GM06990 (cell line): ENCODE results near the gene CALCOCO1.

Source experiments
- DNase-seq: peaks from one replicate; pipeline ENCODE4 v3.0.0-alpha.2; 2011; ENCODE audit not compliant: insufficient read length; ENCODE audit errors: extremely low read depth
- H3K27me3 ChIP-seq: replicated peaks from 2 replicates; pipeline ENCODE4 v1.6.0; 2011; ENCODE audit warnings: low read length; ENCODE audit not compliant: control insufficient read depth, insufficient read depth
- H3K36me3 ChIP-seq: 2 replicates; pipeline ENCODE4 v1.5.1; 2011; ENCODE audit warnings: low read length; ENCODE audit not compliant: control insufficient read depth, insufficient read depth
- H3K4me3 ChIP-seq: replicated peaks from 2 replicates; pipeline ENCODE4 v1.5.1; 2011; ENCODE audit warnings: low read depth, mild to moderate bottlenecking, control low read depth, low read length
- CTCF ChIP-seq: IDR thresholded peaks from 2 replicates; pipeline ENCODE4 v1.5.1; 2011; ENCODE audit warnings: low read length, control low read depth, mild to moderate bottlenecking, inconsistent platforms; ENCODE audit not compliant: insufficient read depth, poor library complexity, severe bottlenecking

Gene CALCOCO1

GRCh38 chr12:53675701-53676607 is 51.3 kb downstream of the CALCOCO1 start, which contains the start of gene ATP5MC2:
Gene ATP5MC2, minus strand, starts transcription at chr12:53676083. Its CDS starts 3,469 bp downstream, at chr12:53672614.
- TF ChIP-seq CTCF = peak; percentile 100
- DNase-seq = peak; percentile 100
- H3K27me3 ChIP-seq = no peaks in the 10 kb centered on the region
- H3K36me3 ChIP-seq = peaks cover 2% of the 10 kb centered on the region
- H3K4me3 ChIP-seq = peak within 1 kb of the TSS; percentile 76

GRCh38 chr12:53674977-53675700 is 52.1 kb downstream of the CALCOCO1 start:
- H3K36me3 ChIP-seq = peaks cover 2% of the 10 kb centered on the region
- DNase-seq = no peak
- TF ChIP-seq CTCF = no peak
- H3K27me3 ChIP-seq = no peaks in the 10 kb centered on the region
- peak overlapping the region; percentile 76 for H3K4me3 ChIP-seq

GRCh38 chr12:53670971-53671370 is 56.3 kb downstream of the CALCOCO1 start:
- no peak for DNase-seq
- TF ChIP-seq CTCF = no peak
- no peak overlapping the region for H3K4me3 ChIP-seq
- peaks cover 9% of the 10 kb centered on the region for H3K36me3 ChIP-seq
- H3K27me3 ChIP-seq = no peaks in the 10 kb centered on the region

- Histone ChIP-seq H3K36me3 (peaks cover 11% of the 10 kb centered on the region), H3K27me3 (no peaks in the 10 kb centered on the region), H3K4me3 (no peak overlapping the region)
- DNase-seq = no peak
- TF ChIP-seq CTCF = no peak
Observed at GRCh38 chr12:53670308-53670707, 56.9 kb downstream of the CALCOCO1 start.

- Histone ChIP-seq H3K36me3 (peaks cover 13% of the 10 kb centered on the region), H3K4me3 (no peak overlapping the region), H3K27me3 (no peaks in the 10 kb centered on the region)
- TF ChIP-seq CTCF = no peak
- no peak for DNase-seq
Observed at GRCh38 chr12:53667080-53667479, 60.2 kb downstream of the CALCOCO1 start.
